ENCODE measurements around the gene MYBBP1A. TPM values are rescaled to one million over a fixed set of nuclear protein-coding genes. Genes with fewer than 3 reads are reported as not detected.

The MYBBP1A gene
- total and polyA plus RNA-seq, 10 donors: 24.7 to 71.2 (median 51.5) TPM

GRCh38 chr17:4594406-4594805 lies 39.2 kb upstream of the MYBBP1A start:
- H3K27me3 ChIP-seq (replicated peaks in 1 of 7): peaks cover 0 to 53% (median 0%) of the 10 kb centered on the region in 7 donors
- intact Hi-C loops (cut with DNase I; ENCODE audit: low total_unique reads): no loop called here
- WGBS, 5 donors: 90 to 93% (median 91%) methylated on average over 7 of the region's 7 CpGs
- H3K4me1 ChIP-seq: peaks cover 0 to 9% (median 4%) of the 10 kb centered on the region in 6 donors
- no peak for DNase-seq
- no peaks in the 10 kb centered on the region for H3K9me3 ChIP-seq
- H3K27ac ChIP-seq: no peak overlapping the region
- no peak for TF ChIP-seq POLR2A (IDR thresholded peaks at IDR 0.05)
- no peak for TF ChIP-seq POLR2AphosphoS5 (IDR thresholded peaks at IDR 0.05)
- TF ChIP-seq, protein P1, sequence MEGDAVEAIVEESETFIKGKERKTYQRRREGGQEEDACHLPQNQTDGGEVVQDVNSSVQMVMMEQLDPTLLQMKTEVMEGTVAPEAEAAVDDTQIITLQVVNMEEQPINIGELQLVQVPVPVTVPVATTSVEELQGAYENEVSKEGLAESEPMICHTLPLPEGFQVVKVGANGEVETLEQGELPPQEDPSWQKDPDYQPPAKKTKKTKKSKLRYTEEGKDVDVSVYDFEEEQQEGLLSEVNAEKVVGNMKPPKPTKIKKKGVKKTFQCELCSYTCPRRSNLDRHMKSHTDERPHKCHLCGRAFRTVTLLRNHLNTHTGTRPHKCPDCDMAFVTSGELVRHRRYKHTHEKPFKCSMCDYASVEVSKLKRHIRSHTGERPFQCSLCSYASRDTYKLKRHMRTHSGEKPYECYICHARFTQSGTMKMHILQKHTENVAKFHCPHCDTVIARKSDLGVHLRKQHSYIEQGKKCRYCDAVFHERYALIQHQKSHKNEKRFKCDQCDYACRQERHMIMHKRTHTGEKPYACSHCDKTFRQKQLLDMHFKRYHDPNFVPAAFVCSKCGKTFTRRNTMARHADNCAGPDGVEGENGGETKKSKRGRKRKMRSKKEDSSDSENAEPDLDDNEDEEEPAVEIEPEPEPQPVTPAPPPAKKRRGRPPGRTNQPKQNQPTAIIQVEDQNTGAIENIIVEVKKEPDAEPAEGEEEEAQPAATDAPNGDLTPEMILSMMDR (IDR thresholded peaks at IDR 0.05 in 8 of 11, conservative IDR thresholded peaks at IDR 0.05 in 3 of 11): no peak
- H3K36me3 ChIP-seq: no peaks in the 10 kb centered on the region
- no peak overlapping the region for H3K4me3 ChIP-seq

DNA sequence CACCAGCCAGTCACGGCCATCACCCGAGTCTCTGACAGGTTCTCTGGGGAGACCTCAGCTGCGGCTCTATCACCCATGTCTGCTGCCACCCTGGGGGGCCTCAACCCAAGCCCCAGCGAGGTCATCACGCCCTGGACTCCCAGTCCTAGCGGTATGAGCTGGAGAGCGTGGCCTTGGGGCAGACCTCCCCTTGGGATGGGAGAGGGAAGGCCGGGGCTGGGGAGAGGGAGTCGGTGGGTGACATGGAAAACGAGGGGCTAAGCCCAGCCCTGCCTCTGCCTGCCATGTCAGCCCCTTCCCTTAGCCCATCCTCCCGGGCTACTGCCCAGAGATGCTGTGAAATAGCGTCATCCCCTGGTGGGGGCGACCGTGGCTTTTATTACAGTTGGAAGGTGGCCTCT lies 37.8 kb upstream of the MYBBP1A start:
- no peak overlapping the region for H3K27ac ChIP-seq
- H3K9me3 ChIP-seq: no peaks in the 10 kb centered on the region
- no peaks in the 10 kb centered on the region for H3K36me3 ChIP-seq
- 77 to 93% (median 86%) methylated on average over 12 to 14 of the region's 14 CpGs for WGBS, 5 donors
- TF ChIP-seq POLR2A (IDR thresholded peaks at IDR 0.05) (no peak), POLR2AphosphoS5 (IDR thresholded peaks at IDR 0.05) (no peak)
- TF ChIP-seq, protein P1 (IDR thresholded peaks at IDR 0.05 in 8 of 11, conservative IDR thresholded peaks at IDR 0.05 in 3 of 11): no peak
- H3K4me3 ChIP-seq: no peak overlapping the region
- intact Hi-C loops (cut with DNase I; ENCODE audit: low total_unique reads): no loop called here
- peaks cover 0 to 52% (median 0%) of the 10 kb centered on the region in 7 donors for H3K27me3 ChIP-seq (replicated peaks in 1 of 7)
- peaks cover 0 to 9% (median 3%) of the 10 kb centered on the region in 6 donors for H3K4me1 ChIP-seq
- DNase-seq: no peak

DNA sequence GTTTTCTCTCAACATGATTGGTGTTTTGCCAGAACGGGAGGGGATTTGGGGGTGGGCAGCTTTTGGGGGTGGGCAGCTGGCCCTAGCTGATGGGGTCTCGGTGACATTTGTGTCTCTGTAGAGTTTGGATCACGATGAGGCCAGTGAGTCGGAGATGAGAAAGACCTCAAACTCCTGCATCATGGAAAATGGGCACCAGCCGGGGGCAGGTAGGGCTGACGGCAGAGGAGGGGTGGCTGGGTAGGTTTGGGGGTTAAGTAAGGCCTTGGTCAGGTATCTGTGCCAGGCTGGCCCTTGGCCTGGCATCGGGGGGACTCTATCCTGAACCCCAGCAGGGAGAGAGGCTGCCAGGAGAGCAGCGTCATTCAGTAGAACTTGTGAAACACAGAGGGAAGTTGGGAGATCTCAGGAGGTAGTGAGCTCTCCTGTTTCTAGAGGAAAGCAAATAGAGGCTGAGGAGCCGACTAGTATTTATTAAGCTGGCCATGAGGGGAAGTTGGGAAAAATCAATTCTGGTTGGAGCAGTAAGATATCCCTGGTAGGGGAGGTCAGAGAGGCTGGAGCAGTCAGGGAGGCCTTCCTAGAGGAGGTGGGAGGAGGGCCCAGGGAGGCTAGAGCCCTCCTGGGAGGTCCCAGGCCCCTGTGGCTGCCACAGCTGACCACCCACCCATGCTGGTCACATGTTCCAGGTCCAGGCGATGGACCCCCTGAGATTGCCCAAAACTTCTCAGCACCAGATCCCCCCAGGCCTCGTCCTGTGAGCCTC lies 37.2 kb upstream of the MYBBP1A start:
- H3K4me3 ChIP-seq: no peak overlapping the region
- peaks cover 0 to 49% (median 0%) of the 10 kb centered on the region in 7 donors for H3K27me3 ChIP-seq (replicated peaks in 1 of 7)
- DNase-seq: no peak
- intact Hi-C loops (cut with DNase I; ENCODE audit: low total_unique reads): no loop called here
- H3K4me1 ChIP-seq: peaks cover 0 to 9% (median 3%) of the 10 kb centered on the region in 6 donors
- H3K27ac ChIP-seq: no peak overlapping the region
- H3K9me3 ChIP-seq: no peaks in the 10 kb centered on the region
- 81 to 85% (median 84%) methylated on average over 9 to 11 of the region's 11 CpGs for WGBS, 5 donors
- no peak for TF ChIP-seq POLR2AphosphoS5 (IDR thresholded peaks at IDR 0.05)
- no peaks in the 10 kb centered on the region for H3K36me3 ChIP-seq

GRCh38 chr17:4591529-4591928 lies 36.3 kb upstream of the MYBBP1A start:
- no peaks in the 10 kb centered on the region for H3K36me3 ChIP-seq
- 70 to 85% (median 78%) methylated on average over 12 of the region's 12 CpGs for WGBS, 5 donors
- peaks cover 0 to 9% (median 3%) of the 10 kb centered on the region in 6 donors for H3K4me1 ChIP-seq
- TF ChIP-seq, protein P1 (IDR thresholded peaks at IDR 0.05 in 8 of 11, conservative IDR thresholded peaks at IDR 0.05 in 3 of 11): no peak
- TF ChIP-seq POLR2AphosphoS5 (IDR thresholded peaks at IDR 0.05): no peak
- TF ChIP-seq POLR2A (IDR thresholded peaks at IDR 0.05): no peak
- H3K27me3 ChIP-seq (replicated peaks in 1 of 7): peaks cover 0 to 45% (median 0%) of the 10 kb centered on the region in 7 donors
- intact Hi-C loops (cut with DNase I; ENCODE audit: low total_unique reads): no loop called here
- DNase-seq: no peak
- H3K9me3 ChIP-seq: no peaks in the 10 kb centered on the region
- H3K27ac ChIP-seq: no peak overlapping the region
- H3K4me3 ChIP-seq: no peak overlapping the region
